ENCODE data around the gene TMEM39A. TPM values are rescaled to one million over a fixed set of nuclear protein-coding genes. Genes with fewer than 3 reads are reported as not detected.

TMEM39A gene
- total RNA-seq, 5 donors from 2014 or later (not counting 1 experiment from before 2014, with no cell fraction given): 35.4 to 59.5 (median 38.7) TPM

DNA sequence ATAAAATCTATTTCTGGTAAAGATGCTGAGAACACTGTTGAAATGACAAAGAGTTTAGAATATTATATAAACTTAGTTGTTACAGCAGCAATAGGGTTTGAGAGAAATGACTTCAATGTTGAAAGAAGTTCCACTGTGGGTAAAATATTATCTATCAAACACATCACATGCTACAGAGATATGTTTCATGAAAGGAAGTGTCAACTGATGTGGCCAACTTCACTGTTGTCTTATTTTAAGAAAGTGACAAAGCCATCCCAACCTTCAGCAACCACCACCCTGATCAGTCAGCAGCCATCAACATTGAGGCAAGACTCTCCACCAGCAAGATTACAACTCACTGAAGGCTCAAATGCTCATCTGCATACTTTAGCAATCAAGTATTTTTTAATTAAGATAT, 20.2 kb downstream of the TMEM39A start:
- no peaks in the 10 kb centered on the region for H3K27me3 Mint-ChIP-seq
- DNase-seq (no peak), ATAC-seq (replicated peaks in 1 of 4) (no peak)
- Histone ChIP-seq H3K27me3 (replicated peaks in 1 of 2; ENCODE audit: control insufficient read depth in 2 of 2, extremely low read depth in 1 of 2, insufficient read depth in 2 of 2, low read length in 1 of 2) (no peaks in the 10 kb centered on the region), H3K27ac (ENCODE audit: low read length) (no peak overlapping the region), H3K4me1 (ENCODE audit: control insufficient read depth in 1 of 2, extremely low read depth in 1 of 2, insufficient read depth in 2 of 2, low read length in 2 of 2) (no peaks in the 10 kb centered on the region), H3K9me3 (no peaks in the 10 kb centered on the region), H3K36me3 (ENCODE audit: control insufficient read depth in 2 of 2, extremely low read depth in 1 of 2, insufficient read depth in 1 of 2, low read length in 1 of 2) (peaks cover 8 to 41% of the 10 kb centered on the region in 2 donors), H3K4me3 (ENCODE audit: control insufficient read depth in 1 of 2, extremely low read depth in 1 of 2, low read length in 1 of 2) (no peak overlapping the region)
- peaks cover 59% of the 10 kb centered on the region for H3K36me3 Mint-ChIP-seq
- H3K27ac Mint-ChIP-seq: no peak overlapping the region
- no peaks in the 10 kb centered on the region for H3K9me3 Mint-ChIP-seq
- CTCF ChIA-PET: interaction anchor here (0.6 to 0.7 kb wide), 2 partner anchors 215 to 990 kb away, joined by 3 to 6 read pairs; no protein-coding TSS in a partner anchor
- H3K4me1 Mint-ChIP-seq: peaks cover 0 to 3% (median 0%) of the 10 kb centered on the region in 3 donors
- POLR2A ChIA-PET: interaction anchor here (0.6 to 0.9 kb wide), 2 partner anchors 20 to 21 kb away, joined by 4 to 8 read pairs; partner anchors contain the start of gene TMEM39A (in 1 of the 2)
- no peak overlapping the region for H3K4me3 Mint-ChIP-seq

DNA sequence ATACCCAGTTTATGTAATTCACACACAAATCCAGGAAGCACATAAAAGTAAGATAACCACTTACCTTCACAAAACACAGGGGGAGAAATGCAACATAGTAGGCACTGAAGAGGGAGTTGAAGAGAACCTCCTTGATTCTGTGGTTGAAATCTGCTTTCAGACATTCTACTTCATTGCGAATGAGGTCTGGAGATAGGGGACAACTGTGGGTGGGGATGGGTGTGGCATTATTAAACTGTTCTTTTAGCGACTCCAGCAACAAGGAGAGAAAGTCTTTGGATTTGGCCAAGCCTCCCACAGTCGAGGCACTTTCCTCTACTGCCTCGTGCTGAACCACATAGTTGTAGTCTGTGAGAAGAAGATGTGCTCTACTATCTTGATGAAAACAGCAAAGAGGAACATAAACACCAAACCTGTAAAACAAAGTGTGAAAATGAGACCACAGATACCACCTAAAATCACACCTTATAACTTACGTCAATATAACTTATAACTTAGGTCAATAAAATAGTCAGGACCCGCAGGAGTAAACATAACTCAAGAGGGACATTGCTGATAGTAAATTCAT, 25.6 kb downstream of the TMEM39A start:
- Mint-ChIP-seq H3K4me3 (no peak overlapping the region), H3K27ac (no peak overlapping the region), H3K4me1 (peaks cover 0 to 2% (median 0%) of the 10 kb centered on the region in 3 donors), H3K27me3 (no peaks in the 10 kb centered on the region), H3K9me3 (no peaks in the 10 kb centered on the region), H3K36me3 (peaks cover 82% of the 10 kb centered on the region)
- ChIA-PET POLR2A (interaction anchor here in 1 of 2 donors (0.6 kb wide), 1 partner anchor 176 kb away, joined by 6 read pairs; no protein-coding TSS in a partner anchor), CTCF (no interaction called here)
- no peak overlapping the region for H3K27ac ChIP-seq (ENCODE audit: low read length)
- ATAC-seq (replicated peaks in 1 of 4): peak in 1 of 4 experiments; percentile 26
- H3K4me1 ChIP-seq (ENCODE audit: control insufficient read depth in 1 of 2, extremely low read depth in 1 of 2, insufficient read depth in 2 of 2, low read length in 2 of 2): peaks cover 0 to 4% of the 10 kb centered on the region in 2 experiments
- no peak overlapping the region for H3K4me3 ChIP-seq (ENCODE audit: control insufficient read depth in 1 of 2, extremely low read depth in 1 of 2, low read length in 1 of 2)
- DNase-seq: peak in 1 of 35 experiments; percentile 24
- 80% methylated on average over 1 of the region's 6 CpGs for WGBS (ENCODE audit: insufficient coverage)
- no peaks in the 10 kb centered on the region for H3K27me3 ChIP-seq (replicated peaks in 1 of 2; ENCODE audit: control insufficient read depth in 2 of 2, extremely low read depth in 1 of 2, insufficient read depth in 2 of 2, low read length in 1 of 2)
- H3K36me3 ChIP-seq (ENCODE audit: control insufficient read depth in 2 of 2, extremely low read depth in 1 of 2, insufficient read depth in 1 of 2, low read length in 1 of 2): peaks cover 12 to 71% of the 10 kb centered on the region in 2 donors
- H3K9me3 ChIP-seq: no peaks in the 10 kb centered on the region

DNA sequence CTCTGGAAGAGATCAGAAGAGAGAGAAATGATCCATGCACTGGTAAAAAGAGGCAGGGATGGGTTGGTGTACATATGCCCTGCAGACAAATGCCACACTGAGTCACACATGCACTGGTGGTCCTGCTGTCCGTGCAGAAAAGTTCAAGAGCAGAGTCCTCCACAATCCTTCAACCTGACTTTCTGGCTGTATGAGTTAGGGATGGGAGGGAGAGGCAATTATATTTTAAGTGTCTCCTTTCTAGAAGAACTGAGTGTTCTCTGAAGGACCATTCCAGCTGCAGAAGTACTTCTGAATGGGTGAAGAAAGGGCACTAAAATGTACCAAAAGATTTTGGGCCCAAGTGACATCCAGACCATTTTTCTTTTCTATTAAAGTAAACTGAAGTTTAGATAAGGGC, 26.4 kb downstream of the TMEM39A start:
- Mint-ChIP-seq H3K27ac (no peak overlapping the region), H3K27me3 (no peaks in the 10 kb centered on the region), H3K36me3 (peaks cover 82% of the 10 kb centered on the region), H3K9me3 (peaks cover 0 to under 1% (median 0%) of the 10 kb centered on the region in 3 donors), H3K4me3 (no peak overlapping the region), H3K4me1 (peaks cover 0 to 2% (median 0%) of the 10 kb centered on the region in 3 donors)
- ATAC-seq (replicated peaks in 1 of 4): no peak
- ChIA-PET POLR2A (interaction anchor here in 1 of 2 donors (0.6 kb wide), 1 partner anchor 11 kb away, joined by 5 read pairs; no protein-coding TSS in a partner anchor), CTCF (no interaction called here)
- H3K27ac ChIP-seq (ENCODE audit: low read length): no peak overlapping the region
- WGBS (ENCODE audit: insufficient coverage): no CpG with 5 or more reads among the region's 1 CpG
- no peak overlapping the region for H3K4me3 ChIP-seq (ENCODE audit: control insufficient read depth in 1 of 2, extremely low read depth in 1 of 2, low read length in 1 of 2)
- peaks cover 12 to 69% of the 10 kb centered on the region in 2 donors for H3K36me3 ChIP-seq (ENCODE audit: control insufficient read depth in 2 of 2, extremely low read depth in 1 of 2, insufficient read depth in 1 of 2, low read length in 1 of 2)
- H3K9me3 ChIP-seq: no peaks in the 10 kb centered on the region
- peaks cover 0 to 4% of the 10 kb centered on the region in 2 experiments for H3K4me1 ChIP-seq (ENCODE audit: control insufficient read depth in 1 of 2, extremely low read depth in 1 of 2, insufficient read depth in 2 of 2, low read length in 2 of 2)
- DNase-seq: no peak
- H3K27me3 ChIP-seq (replicated peaks in 1 of 2; ENCODE audit: control insufficient read depth in 2 of 2, extremely low read depth in 1 of 2, insufficient read depth in 2 of 2, low read length in 1 of 2): no peaks in the 10 kb centered on the region

DNA sequence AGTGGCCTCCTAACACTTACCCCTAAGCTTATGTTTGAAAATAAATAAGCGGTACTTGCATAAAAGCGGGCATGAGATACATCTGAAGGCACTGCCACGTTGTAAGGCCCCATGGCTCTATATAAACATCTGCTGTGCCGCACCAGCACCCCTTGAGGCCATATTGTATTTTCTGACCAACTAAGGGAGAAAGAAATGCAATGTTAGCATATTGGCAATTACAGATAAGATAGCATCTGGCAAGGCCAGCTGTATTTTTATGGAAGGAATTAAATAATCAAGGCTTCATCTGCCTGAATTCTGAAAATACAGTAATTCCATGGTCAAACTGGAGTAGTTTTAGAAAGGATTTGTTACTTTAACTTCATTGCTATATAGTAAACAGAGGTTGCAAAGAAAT, 28.7 kb downstream of the TMEM39A start:
- ChIA-PET POLR2A (interaction anchor here in 1 of 2 donors (0.6 kb wide), 2 partner anchors 20 to 29 kb away, joined by 3 to 5 read pairs; partner anchors contain the start of gene TMEM39A), CTCF (interaction anchor here in 1 of 2 donors (0.5 kb wide), 1 partner anchor 80 kb away, joined by 3 read pairs; no protein-coding TSS in a partner anchor)
- Histone ChIP-seq H3K4me1 (ENCODE audit: control insufficient read depth in 1 of 2, extremely low read depth in 1 of 2, insufficient read depth in 2 of 2, low read length in 2 of 2) (peaks cover 0 to 4% of the 10 kb centered on the region in 2 experiments), H3K4me3 (ENCODE audit: control insufficient read depth in 1 of 2, extremely low read depth in 1 of 2, low read length in 1 of 2) (no peak overlapping the region), H3K27ac (ENCODE audit: low read length) (no peak overlapping the region), H3K9me3 (peaks cover 2% of the 10 kb centered on the region), H3K27me3 (replicated peaks in 1 of 2; ENCODE audit: control insufficient read depth in 2 of 2, extremely low read depth in 1 of 2, insufficient read depth in 2 of 2, low read length in 1 of 2) (no peaks in the 10 kb centered on the region), H3K36me3 (ENCODE audit: control insufficient read depth in 2 of 2, extremely low read depth in 1 of 2, insufficient read depth in 1 of 2, low read length in 1 of 2) (peaks cover 12 to 76% of the 10 kb centered on the region in 2 donors)
- ATAC-seq (replicated peaks in 1 of 4) (no peak), DNase-seq (no peak)
- WGBS (ENCODE audit: insufficient coverage): 100% methylated on average over 2 of the region's 4 CpGs
- H3K27me3 Mint-ChIP-seq: no peaks in the 10 kb centered on the region
- H3K4me3 Mint-ChIP-seq: no peak overlapping the region
- H3K4me1 Mint-ChIP-seq: peaks cover 0 to 2% (median 0%) of the 10 kb centered on the region in 3 donors
- H3K27ac Mint-ChIP-seq: no peak overlapping the region
- peaks cover 8 to 17% (median 11%) of the 10 kb centered on the region in 3 donors for H3K9me3 Mint-ChIP-seq
- H3K36me3 Mint-ChIP-seq: peaks cover 86% of the 10 kb centered on the region

DNA sequence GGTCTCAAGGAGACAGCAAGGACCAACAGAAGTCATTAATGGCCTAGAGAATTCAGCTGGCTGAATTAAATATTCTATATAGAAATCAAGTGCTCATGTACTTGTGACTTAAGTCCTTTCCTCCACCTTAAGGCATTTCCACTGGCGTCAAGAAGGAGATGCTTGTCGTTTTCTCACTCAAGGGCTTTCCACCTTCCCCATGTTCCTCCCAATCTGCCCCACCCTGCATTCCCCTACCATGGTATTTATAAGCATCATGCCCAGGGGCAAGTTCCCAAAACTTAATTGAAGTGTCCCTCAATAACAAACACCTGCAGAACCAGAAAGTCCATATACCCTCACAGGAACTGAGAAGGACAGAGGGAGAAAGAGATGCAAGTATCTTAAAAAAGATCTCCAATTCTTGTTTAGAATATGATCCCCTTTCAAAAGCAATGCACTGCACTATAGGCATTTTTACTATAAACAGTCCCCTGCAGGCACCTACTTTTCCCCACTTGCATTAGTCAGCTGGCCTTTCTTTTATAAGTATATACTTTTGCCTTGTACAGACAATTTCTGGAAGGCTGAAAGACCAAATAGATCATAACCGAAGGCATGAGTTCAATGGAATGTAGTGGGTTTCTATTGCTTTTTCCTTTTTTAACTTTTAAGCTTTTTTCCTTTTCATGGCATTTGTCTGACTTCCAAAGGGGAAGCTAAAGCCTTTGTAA, 29.6 kb downstream of the TMEM39A start:
- Mint-ChIP-seq H3K4me1 (peaks cover 0 to 2% (median 0%) of the 10 kb centered on the region in 3 donors), H3K27ac (no peak overlapping the region), H3K27me3 (no peaks in the 10 kb centered on the region), H3K36me3 (peaks cover 94% of the 10 kb centered on the region), H3K4me3 (no peak overlapping the region), H3K9me3 (peaks cover 13 to 25% (median 18%) of the 10 kb centered on the region in 3 donors)
- no peak for ATAC-seq (replicated peaks in 1 of 4)
- Histone ChIP-seq H3K27ac (ENCODE audit: low read length) (no peak overlapping the region), H3K27me3 (replicated peaks in 1 of 2; ENCODE audit: control insufficient read depth in 2 of 2, extremely low read depth in 1 of 2, insufficient read depth in 2 of 2, low read length in 1 of 2) (no peaks in the 10 kb centered on the region), H3K36me3 (ENCODE audit: control insufficient read depth in 2 of 2, extremely low read depth in 1 of 2, insufficient read depth in 1 of 2, low read length in 1 of 2) (peaks cover 12 to 78% of the 10 kb centered on the region in 2 donors), H3K4me1 (ENCODE audit: control insufficient read depth in 1 of 2, extremely low read depth in 1 of 2, insufficient read depth in 2 of 2, low read length in 2 of 2) (peaks cover 0 to 4% of the 10 kb centered on the region in 2 experiments), H3K9me3 (peaks cover 3% of the 10 kb centered on the region), H3K4me3 (ENCODE audit: control insufficient read depth in 1 of 2, extremely low read depth in 1 of 2, low read length in 1 of 2) (no peak overlapping the region)
- no peak for DNase-seq
- ChIA-PET CTCF (no interaction called here), POLR2A (interaction anchor here in 1 of 2 donors (1.1 kb wide), 1 partner anchor 29 kb away, joined by 4 read pairs; no protein-coding TSS in a partner anchor)
- WGBS (ENCODE audit: insufficient coverage): no CpG with 5 or more reads among the region's 3 CpGs

DNA sequence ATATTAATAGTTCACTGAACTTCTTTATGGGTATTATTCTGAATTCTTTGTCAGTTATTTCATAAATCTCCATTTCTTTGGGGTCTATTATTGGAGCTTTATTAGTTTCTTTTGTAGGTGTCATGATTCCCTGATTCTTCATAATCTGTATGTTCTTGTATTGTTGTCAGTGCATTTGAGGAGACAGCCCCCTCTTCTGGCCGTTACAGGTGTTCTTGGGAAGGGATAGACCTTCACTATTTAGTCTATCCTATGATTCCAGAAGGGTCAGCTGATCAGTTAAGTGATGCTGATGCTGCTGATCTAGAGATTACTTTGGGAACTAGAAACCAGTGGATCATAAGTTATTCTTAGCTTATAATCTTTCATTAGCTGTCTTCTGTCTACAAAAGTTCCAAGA, 34.9 kb downstream of the TMEM39A start:
- Histone ChIP-seq H3K27ac (ENCODE audit: low read length) (no peak overlapping the region), H3K4me1 (ENCODE audit: control insufficient read depth in 1 of 2, extremely low read depth in 1 of 2, insufficient read depth in 2 of 2, low read length in 2 of 2) (no peaks in the 10 kb centered on the region), H3K36me3 (ENCODE audit: control insufficient read depth in 2 of 2, extremely low read depth in 1 of 2, insufficient read depth in 1 of 2, low read length in 1 of 2) (peaks cover 0 to 33% of the 10 kb centered on the region in 2 donors), H3K4me3 (ENCODE audit: control insufficient read depth in 1 of 2, extremely low read depth in 1 of 2, low read length in 1 of 2) (no peak overlapping the region), H3K27me3 (replicated peaks in 1 of 2; ENCODE audit: control insufficient read depth in 2 of 2, extremely low read depth in 1 of 2, insufficient read depth in 2 of 2, low read length in 1 of 2) (no peaks in the 10 kb centered on the region), H3K9me3 (peaks cover 9% of the 10 kb centered on the region)
- ChIA-PET CTCF (no interaction called here), POLR2A (no interaction called here)
- Mint-ChIP-seq H3K36me3 (peaks cover 71% of the 10 kb centered on the region), H3K27me3 (no peaks in the 10 kb centered on the region), H3K27ac (no peak overlapping the region), H3K4me3 (no peak overlapping the region), H3K9me3 (peaks cover 30 to 69% (median 49%) of the 10 kb centered on the region in 3 donors), H3K4me1 (no peaks in the 10 kb centered on the region)
- no peak for ATAC-seq (replicated peaks in 1 of 4)
- no peak for DNase-seq
- WGBS (ENCODE audit: insufficient coverage): no CpG with 5 or more reads among the region's 1 CpG
